ENCODE data around the gene CNTNAP2. TPM values are rescaled to one million over a fixed set of nuclear protein-coding genes. Genes with fewer than 3 reads are reported as not detected.

Gene CNTNAP2
- total RNA-seq, 4 donors from 2014 or later = 0.91 to 16.0 TPM; not detected in 2

- Histone ChIP-seq H3K36me3 (no peaks in the 10 kb centered on the region), H3K9me3 (no peaks in the 10 kb centered on the region), H3K4me3 (no peak overlapping the region), H3K4me1 (no peaks in the 10 kb centered on the region), H3K27ac (no peak overlapping the region), H3K27me3 (no peaks in the 10 kb centered on the region)
- no peak for TF ChIP-seq POLR2A (IDR thresholded peaks at IDR 0.05)
- no peak for TF ChIP-seq CTCF (IDR thresholded peaks at IDR 0.05)
- intact Hi-C loops (cut with DNase I; ENCODE audit: low total_unique reads) = no loop called here
- no peak for DNase-seq
Observed at GRCh38 chr7:148385009-148385682, 2268.5 kb downstream of the CNTNAP2 start.

GRCh38 chr7:148390381-148390780 is 2273.8 kb downstream of the CNTNAP2 start:
- Histone ChIP-seq H3K27me3 (no peaks in the 10 kb centered on the region), H3K4me3 (no peak overlapping the region), H3K9me3 (no peaks in the 10 kb centered on the region), H3K4me1 (no peaks in the 10 kb centered on the region), H3K27ac (no peak overlapping the region), H3K36me3 (no peaks in the 10 kb centered on the region)
- no peak for TF ChIP-seq POLR2A (IDR thresholded peaks at IDR 0.05)
- no peak for TF ChIP-seq CTCF (IDR thresholded peaks at IDR 0.05)
- DNase-seq = no peak
- intact Hi-C loops (cut with DNase I; ENCODE audit: low total_unique reads) = no loop called here

- DNase-seq = no peak
- Histone ChIP-seq H3K4me1 (no peaks in the 10 kb centered on the region), H3K27me3 (no peaks in the 10 kb centered on the region), H3K4me3 (no peak overlapping the region), H3K27ac (no peak overlapping the region), H3K9me3 (no peaks in the 10 kb centered on the region), H3K36me3 (no peaks in the 10 kb centered on the region)
- intact Hi-C loops (cut with DNase I; ENCODE audit: low total_unique reads) = no loop called here
- TF ChIP-seq POLR2A (IDR thresholded peaks at IDR 0.05) = no peak
- TF ChIP-seq CTCF (IDR thresholded peaks at IDR 0.05) = no peak
Observed at GRCh38 chr7:148391591-148391990, 2275.0 kb downstream of the CNTNAP2 start.

- Histone ChIP-seq H3K9me3 (no peaks in the 10 kb centered on the region), H3K4me1 (no peaks in the 10 kb centered on the region), H3K4me3 (no peak overlapping the region), H3K36me3 (no peaks in the 10 kb centered on the region), H3K27me3 (no peaks in the 10 kb centered on the region), H3K27ac (no peak overlapping the region)
- TF ChIP-seq CTCF (IDR thresholded peaks at IDR 0.05) (no peak), POLR2A (IDR thresholded peaks at IDR 0.05) (no peak)
- no peak for DNase-seq
- intact Hi-C loops (cut with DNase I; ENCODE audit: low total_unique reads) = no loop called here
Observed at GRCh38 chr7:148394582-148394981, 2278.0 kb downstream of the CNTNAP2 start.

GRCh38 chr7:148395352-148395811 is 2278.8 kb downstream of the CNTNAP2 start:
- Histone ChIP-seq H3K4me1 (no peaks in the 10 kb centered on the region), H3K27ac (no peak overlapping the region), H3K27me3 (no peaks in the 10 kb centered on the region), H3K9me3 (no peaks in the 10 kb centered on the region), H3K4me3 (no peak overlapping the region), H3K36me3 (no peaks in the 10 kb centered on the region)
- TF ChIP-seq CTCF (IDR thresholded peaks at IDR 0.05) = no peak
- no peak for TF ChIP-seq POLR2A (IDR thresholded peaks at IDR 0.05)
- intact Hi-C loops (cut with DNase I; ENCODE audit: low total_unique reads) = no loop called here
- no peak for DNase-seq

Data from uterus (tissue), 4 donors.